Vagina (tissue), 2 donors: ENCODE results near the gene DNAH6. TPM values are rescaled to one million over a fixed set of nuclear protein-coding genes. Genes with fewer than 3 reads are reported as not detected.

Source experiments
- DNase-seq, 2 donors: peaks; one replicate each; pipeline ENCODE4 v3.0.0-alpha.2; 2017; ENCODE audit errors: extremely low spot score in 2 of 2
- H3K27ac ChIP-seq: fragments of 200-600 bp; sonication (generic); one replicate; pipeline ENCODE4 v1.5.1; 2019
- H3K27me3 ChIP-seq: fragments of 200-600 bp; sonication (generic); one replicate; pipeline ENCODE4 v1.5.1; 2019
- H3K36me3 ChIP-seq, 2 donors: fragments of 200-600 bp; sonication (generic); one replicate each; pipeline ENCODE4 v1.5.1; 2017 to 2019
- H3K4me1 ChIP-seq: fragments of 200-600 bp; sonication (generic); one replicate; pipeline ENCODE4 v1.5.1; 2019
- H3K4me3 ChIP-seq, 2 donors: fragments of 200-600 bp; sonication (generic); 1 replicate in 1 of 2; 2 replicates in 1 of 2; pipeline ENCODE4 v1.5.1; 2016 to 2019
- H3K9me3 ChIP-seq: fragments of 200-600 bp; sonication (generic); one replicate; pipeline ENCODE4 v1.5.1; 2019
- CTCF ChIP-seq, 3 experiments: fragments of 450-650 bp in 2 of 3; fragments of 200-600 bp in 1 of 3; sonication (generic) in 1 of 3; IDR thresholded peaks; one replicate each; pipeline ENCODE4 v1.5.1; 2017 to 2019; ENCODE audit warnings: antibody characterized with exemption in 3 of 3, mild to moderate bottlenecking in 2 of 3, moderate library complexity in 2 of 3
- POLR2A ChIP-seq, 2 donors: fragments of 450-650 bp; IDR thresholded peaks; one replicate each; pipeline ENCODE4 v1.6.1; 2017; ENCODE audit warnings: antibody characterized with exemption in 2 of 2, mild to moderate bottlenecking in 2 of 2, moderate library complexity in 2 of 2
- POLR2AphosphoS5 ChIP-seq, 2 donors: sonication (generic); formaldehyde crosslinking; IDR thresholded peaks; one replicate each; pipeline ENCODE4 v1.9.0; 2017; ENCODE audit warnings: antibody characterized with exemption in 2 of 2, mild to moderate bottlenecking in 2 of 2, low read depth in 1 of 2; ENCODE audit not compliant: insufficient read depth in 1 of 2
- intact Hi-C: fragments of 100-400 bp; cut with DNase I; formaldehyde crosslinking; loops from one replicate; pipeline ENCODE4 v1.15.1; 2023
- total RNA-seq: library from RNA; depleted of rRNA; stranded (reverse); fragments of >200 nt; gene quantifications from one replicate; pipeline ENCODE4 v1.2.3, GENCODE V29; 2016

The DNAH6 gene
- total RNA-seq, 1 donor from 2014 or later = 0.49 TPM

GRCh38 chr2:84839851-84840250 is 323.6 kb downstream of the DNAH6 start:
- intact Hi-C loops = no loop called here
- DNase-seq = no peak
- Histone ChIP-seq H3K36me3 (no peaks in the 10 kb centered on the region), H3K4me3 (no peak overlapping the region), H3K9me3 (no peaks in the 10 kb centered on the region), H3K4me1 (no peaks in the 10 kb centered on the region), H3K27me3 (no peaks in the 10 kb centered on the region), H3K27ac (no peak overlapping the region)
- no peak for TF ChIP-seq POLR2AphosphoS5 (IDR thresholded peaks at IDR 0.05; ENCODE audit: insufficient read depth in 1 of 2, low read depth in 1 of 2)
- TF ChIP-seq CTCF (IDR thresholded peaks at IDR 0.05) = no peak
- no peak for TF ChIP-seq POLR2A (IDR thresholded peaks at IDR 0.05)

GRCh38 chr2:84840306-84840705 is 324.0 kb downstream of the DNAH6 start:
- no peak for DNase-seq
- H3K9me3 ChIP-seq = no peaks in the 10 kb centered on the region
- intact Hi-C loops = no loop called here
- no peaks in the 10 kb centered on the region for H3K27me3 ChIP-seq
- no peaks in the 10 kb centered on the region for H3K36me3 ChIP-seq
- TF ChIP-seq POLR2AphosphoS5 (IDR thresholded peaks at IDR 0.05; ENCODE audit: insufficient read depth in 1 of 2, low read depth in 1 of 2) = no peak
- H3K27ac ChIP-seq = no peak overlapping the region
- H3K4me1 ChIP-seq = no peaks in the 10 kb centered on the region
- no peak overlapping the region for H3K4me3 ChIP-seq

DNA sequence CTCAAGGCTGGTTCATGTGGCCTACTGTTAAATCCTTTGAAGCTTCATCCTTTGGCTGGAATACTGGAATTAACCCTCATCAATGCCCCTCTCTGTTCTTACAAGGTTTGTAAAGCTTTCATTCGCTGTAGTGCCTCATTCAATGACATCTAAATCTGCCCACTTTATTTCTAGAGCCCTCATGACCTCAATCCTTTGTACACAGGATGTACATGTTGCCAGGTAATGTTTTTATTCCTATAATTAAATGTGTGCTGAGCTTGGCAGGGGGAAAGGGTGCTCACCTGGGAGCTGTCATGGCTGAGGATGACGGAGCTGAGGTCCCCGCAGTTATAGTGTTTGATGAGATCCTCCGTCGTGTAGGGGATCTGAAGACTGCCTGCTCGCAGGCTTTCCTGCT is 325.3 kb downstream of the DNAH6 start:
- H3K4me1 ChIP-seq = no peaks in the 10 kb centered on the region
- H3K36me3 ChIP-seq = no peaks in the 10 kb centered on the region
- intact Hi-C loops = no loop called here
- H3K27me3 ChIP-seq = no peaks in the 10 kb centered on the region
- no peak overlapping the region for H3K4me3 ChIP-seq
- no peak overlapping the region for H3K27ac ChIP-seq
- no peak for TF ChIP-seq CTCF (IDR thresholded peaks at IDR 0.05)
- TF ChIP-seq POLR2AphosphoS5 (IDR thresholded peaks at IDR 0.05; ENCODE audit: insufficient read depth in 1 of 2, low read depth in 1 of 2) = no peak
- TF ChIP-seq POLR2A (IDR thresholded peaks at IDR 0.05) = no peak
- H3K9me3 ChIP-seq = no peaks in the 10 kb centered on the region
- DNase-seq = no peak

DNA sequence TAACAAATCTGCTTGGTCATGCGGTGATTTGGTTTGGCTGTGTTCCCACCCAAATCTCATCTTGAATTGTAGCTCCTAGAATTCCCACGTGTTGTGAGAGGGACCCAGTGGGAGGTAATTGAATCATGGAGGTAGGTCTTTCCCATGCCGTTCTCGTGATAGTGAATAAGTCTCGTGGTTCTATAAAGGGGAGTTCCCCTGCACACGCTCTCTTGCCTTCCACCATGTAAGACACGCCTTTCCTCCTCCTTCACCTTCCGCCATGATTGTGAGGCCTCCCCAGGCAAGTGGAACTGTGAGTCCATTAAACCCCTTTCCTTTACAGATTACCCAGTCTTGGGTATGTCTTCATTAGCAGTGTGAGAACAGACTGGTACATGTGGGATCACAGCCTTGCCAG is 327.8 kb downstream of the DNAH6 start:
- H3K27me3 ChIP-seq = no peaks in the 10 kb centered on the region
- H3K4me1 ChIP-seq = no peaks in the 10 kb centered on the region
- intact Hi-C loops = no loop called here
- TF ChIP-seq POLR2A (IDR thresholded peaks at IDR 0.05) (no peak), CTCF (IDR thresholded peaks at IDR 0.05) (no peak), POLR2AphosphoS5 (IDR thresholded peaks at IDR 0.05; ENCODE audit: insufficient read depth in 1 of 2, low read depth in 1 of 2) (no peak)
- H3K4me3 ChIP-seq = no peak overlapping the region
- H3K9me3 ChIP-seq = no peaks in the 10 kb centered on the region
- H3K36me3 ChIP-seq = no peaks in the 10 kb centered on the region
- no peak for DNase-seq
- H3K27ac ChIP-seq = no peak overlapping the region

DNA sequence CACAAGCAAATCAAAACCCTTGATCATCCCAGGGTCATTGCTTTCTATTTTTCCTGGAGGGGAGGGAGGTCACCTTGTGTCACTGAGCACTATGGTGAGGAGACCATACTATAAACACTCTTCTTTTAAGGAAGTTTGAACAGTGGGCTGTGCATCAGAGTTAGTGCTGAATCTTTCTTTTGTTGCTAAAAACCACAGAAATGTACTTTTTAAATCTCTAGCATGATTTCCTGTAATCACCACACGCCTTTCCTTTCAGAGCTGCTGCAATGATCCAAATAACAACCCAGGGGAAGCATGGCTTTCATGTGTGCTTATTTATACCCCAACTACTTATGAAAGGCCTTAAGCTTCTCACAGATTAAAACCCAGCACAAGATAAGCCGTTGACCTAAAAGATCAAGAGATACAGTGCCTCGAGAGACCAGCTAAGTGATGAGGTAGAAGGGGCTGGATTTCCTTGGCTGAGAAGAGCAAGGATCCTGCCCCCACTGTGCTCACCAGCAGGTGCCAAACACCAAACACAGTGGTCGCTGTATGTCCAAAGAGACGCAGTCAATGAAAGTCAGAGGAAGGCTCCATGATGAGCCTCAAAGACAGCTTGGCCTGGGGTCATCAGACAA is 329.9 kb downstream of the DNAH6 start:
- Histone ChIP-seq H3K9me3 (no peaks in the 10 kb centered on the region), H3K4me3 (no peak overlapping the region), H3K4me1 (no peaks in the 10 kb centered on the region), H3K36me3 (no peaks in the 10 kb centered on the region), H3K27me3 (no peaks in the 10 kb centered on the region), H3K27ac (no peak overlapping the region)
- DNase-seq = no peak
- intact Hi-C loops = no loop called here
- TF ChIP-seq POLR2A (IDR thresholded peaks at IDR 0.05) (no peak), CTCF (IDR thresholded peaks at IDR 0.05) (no peak), POLR2AphosphoS5 (IDR thresholded peaks at IDR 0.05; ENCODE audit: insufficient read depth in 1 of 2, low read depth in 1 of 2) (no peak)
